ENCODE results near the gene LRP3. TPM values are rescaled to one million over a fixed set of nuclear protein-coding genes. Genes with fewer than 3 reads are reported as not detected.
"Not testable (repeated sequence)": the region's sequence is repeated elsewhere in the genome, so short reads cannot be mapped to it uniquely, and the experiment has no call there.

The LRP3 gene
- total RNA-seq, 2 donors from 2014 or later: not detected

GRCh38 chr19:33202546-33203507 lies 8.7 kb downstream of the LRP3 start:
- Mint-ChIP-seq H3K9me3 (no peaks in the 10 kb centered on the region), H3K27me3 (no peaks in the 10 kb centered on the region), H3K4me1 (ENCODE audit: low read depth in 2 of 2) (no peaks in the 10 kb centered on the region), H3K27ac (no peak overlapping the region), H3K36me3 (no peaks in the 10 kb centered on the region), H3K4me3 (no peak overlapping the region)
- no peak for DNase-seq (ENCODE audit: low spot score)
- ATAC-seq: no peak

GRCh38 chr19:33203529-33203928 lies 9.4 kb downstream of the LRP3 start:
- H3K27me3 Mint-ChIP-seq: no peaks in the 10 kb centered on the region
- no peak overlapping the region for H3K4me3 Mint-ChIP-seq
- ATAC-seq: no peak
- H3K4me1 Mint-ChIP-seq (ENCODE audit: low read depth in 2 of 2): no peaks in the 10 kb centered on the region
- no peak for DNase-seq (ENCODE audit: low spot score)
- no peaks in the 10 kb centered on the region for H3K36me3 Mint-ChIP-seq
- H3K9me3 Mint-ChIP-seq: no peaks in the 10 kb centered on the region
- H3K27ac Mint-ChIP-seq: no peak overlapping the region

DNA sequence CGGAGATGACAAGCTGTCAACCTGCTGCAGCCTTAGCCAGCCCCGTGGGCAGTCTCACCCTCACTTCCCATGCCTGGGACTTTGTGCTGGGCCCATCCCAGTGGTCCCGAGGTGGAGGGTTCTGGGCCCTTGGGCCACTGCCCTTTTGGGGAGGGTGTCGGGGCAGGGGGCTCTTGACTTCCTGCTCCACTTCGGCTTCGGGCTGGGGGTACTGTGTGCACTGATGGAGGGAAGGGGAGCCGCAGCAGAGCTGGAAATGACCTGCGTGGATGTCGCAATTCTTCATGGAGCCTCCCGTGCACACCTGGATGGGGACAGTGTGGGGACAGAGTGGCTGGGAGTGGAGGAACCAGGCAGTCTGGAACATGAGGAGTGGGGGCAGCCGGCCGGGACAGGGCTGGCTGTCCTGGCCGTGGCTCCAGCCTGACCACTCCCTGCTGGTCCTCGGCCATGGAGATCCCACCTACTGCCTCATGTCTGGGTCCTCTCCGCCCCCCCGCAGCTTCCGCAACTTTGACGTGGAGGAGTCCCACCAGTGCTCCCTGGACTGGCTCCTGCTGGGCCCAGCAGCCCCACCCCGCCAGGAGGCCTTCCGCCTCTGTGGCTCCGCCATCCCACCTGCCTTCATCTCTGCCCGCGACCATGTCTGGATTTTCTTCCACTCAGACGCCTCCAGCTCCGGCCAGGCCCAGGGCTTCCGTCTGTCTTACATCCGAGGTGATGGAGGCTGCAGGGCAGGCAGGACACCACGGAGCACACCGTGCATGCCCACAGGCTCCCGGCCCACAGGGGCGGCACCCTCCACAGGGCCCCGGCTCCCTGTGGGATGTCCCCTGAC lies 10.2 kb downstream of the LRP3 start:
- Mint-ChIP-seq H3K9me3 (no peaks in the 10 kb centered on the region), H3K27me3 (no peaks in the 10 kb centered on the region), H3K27ac (no peak overlapping the region), H3K36me3 (no peaks in the 10 kb centered on the region), H3K4me3 (no peak overlapping the region), H3K4me1 (ENCODE audit: low read depth in 2 of 2) (no peaks in the 10 kb centered on the region)
- ATAC-seq (no peak), DNase-seq (ENCODE audit: low spot score) (no peak)

- H3K9me3 Mint-ChIP-seq: no peaks in the 10 kb centered on the region
- no peak overlapping the region for H3K4me3 Mint-ChIP-seq
- no peaks in the 10 kb centered on the region for H3K4me1 Mint-ChIP-seq (ENCODE audit: low read depth in 2 of 2)
- H3K36me3 Mint-ChIP-seq: no peaks in the 10 kb centered on the region
- no peaks in the 10 kb centered on the region for H3K27me3 Mint-ChIP-seq
- no peak for DNase-seq (ENCODE audit: low spot score)
- no peak overlapping the region for H3K27ac Mint-ChIP-seq
- ATAC-seq: no peak
These were observed 11.0 kb downstream of the LRP3 start for GRCh38 chr19:33205110-33205509.

DNA sequence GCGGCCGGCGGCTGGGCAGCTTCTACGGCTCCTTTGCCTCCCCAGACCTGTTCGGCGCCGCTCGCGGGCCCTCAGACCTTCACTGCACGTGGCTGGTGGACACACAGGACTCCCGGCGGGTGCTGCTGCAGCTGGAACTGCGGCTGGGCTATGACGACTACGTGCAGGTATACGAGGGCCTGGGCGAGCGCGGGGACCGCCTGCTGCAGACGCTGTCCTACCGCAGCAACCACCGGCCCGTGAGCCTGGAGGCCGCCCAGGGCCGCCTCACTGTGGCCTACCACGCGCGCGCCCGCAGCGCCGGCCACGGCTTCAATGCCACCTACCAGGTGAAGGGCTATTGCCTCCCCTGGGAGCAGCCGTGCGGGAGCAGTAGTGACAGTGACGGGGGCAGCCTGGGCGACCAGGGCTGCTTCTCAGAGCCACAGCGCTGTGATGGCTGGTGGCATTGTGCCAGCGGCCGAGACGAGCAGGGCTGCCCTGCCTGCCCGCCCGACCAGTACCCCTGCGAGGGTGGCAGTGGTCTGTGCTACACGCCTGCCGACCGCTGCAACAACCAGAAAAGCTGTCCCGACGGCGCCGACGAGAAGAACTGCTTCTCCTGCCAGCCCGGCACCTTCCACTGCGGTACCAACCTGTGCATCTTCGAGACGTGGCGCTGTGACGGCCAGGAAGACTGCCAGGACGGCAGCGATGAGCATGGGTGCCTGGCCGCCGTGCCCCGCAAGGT lies 11.6 kb downstream of the LRP3 start:
- H3K9me3 Mint-ChIP-seq: no peaks in the 10 kb centered on the region
- H3K4me3 Mint-ChIP-seq: no peak overlapping the region
- H3K27me3 Mint-ChIP-seq: no peaks in the 10 kb centered on the region
- ATAC-seq (no peak), DNase-seq (ENCODE audit: low spot score) (no peak)
- no peak overlapping the region for H3K27ac Mint-ChIP-seq
- H3K36me3 Mint-ChIP-seq: no peaks in the 10 kb centered on the region
- no peaks in the 10 kb centered on the region for H3K4me1 Mint-ChIP-seq (ENCODE audit: low read depth in 2 of 2)

- H3K4me1 Mint-ChIP-seq (ENCODE audit: low read depth in 2 of 2): no peaks in the 10 kb centered on the region
- H3K27me3 Mint-ChIP-seq: no peaks in the 10 kb centered on the region
- no peak overlapping the region for H3K27ac Mint-ChIP-seq
- H3K36me3 Mint-ChIP-seq: no peaks in the 10 kb centered on the region
- ATAC-seq: no peak
- DNase-seq (ENCODE audit: low spot score): no peak
- no peak overlapping the region for H3K4me3 Mint-ChIP-seq
- H3K9me3 Mint-ChIP-seq: no peaks in the 10 kb centered on the region
These were observed 12.3 kb downstream of the LRP3 start for GRCh38 chr19:33206261-33207039.

GRCh38 chr19:33207040-33207620 lies 13.0 kb downstream of the LRP3 start:
- no peak for DNase-seq (ENCODE audit: low spot score)
- Mint-ChIP-seq H3K36me3 (no peaks in the 10 kb centered on the region), H3K4me1 (ENCODE audit: low read depth in 2 of 2) (no peaks in the 10 kb centered on the region), H3K9me3 (no peaks in the 10 kb centered on the region), H3K27ac (no peak overlapping the region), H3K4me3 (no peak overlapping the region), H3K27me3 (no peaks in the 10 kb centered on the region)
- no peak for ATAC-seq

DNA sequence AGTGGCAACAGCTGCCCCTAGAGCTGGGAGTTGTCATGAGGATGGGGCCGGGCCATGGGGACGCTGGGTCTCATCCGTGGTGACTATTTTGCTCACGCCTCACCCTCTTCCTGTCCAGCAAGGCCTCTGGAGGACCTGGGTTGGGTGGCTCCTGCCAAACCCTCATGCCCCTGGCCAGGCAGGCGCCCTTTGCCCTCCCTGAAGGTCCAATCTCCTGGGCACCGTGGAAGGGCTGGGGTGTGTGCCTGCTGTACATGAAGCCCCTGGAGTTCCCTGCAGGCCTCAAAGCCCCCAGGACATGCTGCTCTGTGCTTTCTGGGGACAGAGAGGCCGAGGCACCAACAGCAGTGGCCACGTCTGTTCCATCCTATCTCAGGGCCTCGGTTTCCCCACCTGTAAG lies 13.8 kb downstream of the LRP3 start:
- no peaks in the 10 kb centered on the region for H3K36me3 Mint-ChIP-seq
- no peak overlapping the region for H3K4me3 Mint-ChIP-seq
- no peak overlapping the region for H3K27ac Mint-ChIP-seq
- ATAC-seq: no peak
- H3K4me1 Mint-ChIP-seq (ENCODE audit: low read depth in 2 of 2): no peaks in the 10 kb centered on the region
- DNase-seq (ENCODE audit: low spot score): no peak
- no peaks in the 10 kb centered on the region for H3K9me3 Mint-ChIP-seq
- no peaks in the 10 kb centered on the region for H3K27me3 Mint-ChIP-seq

GRCh38 chr19:33208371-33208895 lies 14.3 kb downstream of the LRP3 start:
- Mint-ChIP-seq H3K4me1 (ENCODE audit: low read depth in 2 of 2) (no peaks in the 10 kb centered on the region), H3K27me3 (no peaks in the 10 kb centered on the region), H3K27ac (no peak overlapping the region), H3K9me3 (no peaks in the 10 kb centered on the region), H3K4me3 (no peak overlapping the region), H3K36me3 (no peaks in the 10 kb centered on the region)
- DNase-seq (ENCODE audit: low spot score) (no peak), ATAC-seq (no peak)

- ATAC-seq (no peak), DNase-seq (ENCODE audit: low spot score) (no peak)
- Mint-ChIP-seq H3K4me1 (ENCODE audit: low read depth in 2 of 2) (no peaks in the 10 kb centered on the region), H3K9me3 (no peaks in the 10 kb centered on the region), H3K27ac (no peak overlapping the region), H3K4me3 (no peak overlapping the region), H3K27me3 (no peaks in the 10 kb centered on the region), H3K36me3 (no peaks in the 10 kb centered on the region)
These were observed 15.0 kb downstream of the LRP3 start for GRCh38 chr19:33208904-33209849.

DNA sequence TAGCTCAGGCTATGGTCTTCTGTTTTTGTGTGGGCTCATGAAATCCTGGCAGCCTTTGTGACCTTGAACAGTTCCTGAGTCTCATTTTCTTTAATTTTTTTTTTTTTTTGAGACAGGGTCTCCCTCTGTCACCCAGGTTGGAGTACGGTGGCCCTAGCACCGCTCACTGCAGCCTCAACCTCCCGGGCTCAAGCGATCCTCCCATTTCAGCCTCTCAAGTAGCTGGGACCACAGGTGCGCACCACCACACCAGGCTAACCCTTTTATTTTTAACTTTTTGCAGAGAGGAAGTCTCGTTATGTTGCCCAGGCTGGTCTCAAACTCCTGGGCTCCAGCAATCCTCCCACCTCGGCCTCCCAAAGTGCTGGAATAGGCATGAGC lies 15.7 kb downstream of the LRP3 start:
- H3K4me3 Mint-ChIP-seq: not testable (repeated sequence)

More for the DNA sequence above, 15.7 kb downstream of the LRP3 start:
- H3K4me1 Mint-ChIP-seq (ENCODE audit: low read depth in 2 of 2); ATAC-seq; H3K9me3 Mint-ChIP-seq; DNase-seq (ENCODE audit: low spot score); H3K27me3 Mint-ChIP-seq; H3K27ac Mint-ChIP-seq; H3K36me3 Mint-ChIP-seq: not testable (repeated sequence)

Measured in natural killer cell treated with Interleukin-12 subunit alpha and Interleukin-12 subunit beta and Interleukin-15 and Interleukin-18, amount 100 ng/mL, for 72 hours (primary cell).